Measurements from ENCODE around the gene MEMO1. TPM values are rescaled to one million over a fixed set of nuclear protein-coding genes. Genes with fewer than 3 reads are reported as not detected.

MEMO1 gene
- total and polyA plus RNA-seq, 9 of the 15 experiments (the other 6 are each of a cell fraction or from before 2014, with no cell fraction given), result 22.1 to 87.7 (median 61.2) TPM

DNA sequence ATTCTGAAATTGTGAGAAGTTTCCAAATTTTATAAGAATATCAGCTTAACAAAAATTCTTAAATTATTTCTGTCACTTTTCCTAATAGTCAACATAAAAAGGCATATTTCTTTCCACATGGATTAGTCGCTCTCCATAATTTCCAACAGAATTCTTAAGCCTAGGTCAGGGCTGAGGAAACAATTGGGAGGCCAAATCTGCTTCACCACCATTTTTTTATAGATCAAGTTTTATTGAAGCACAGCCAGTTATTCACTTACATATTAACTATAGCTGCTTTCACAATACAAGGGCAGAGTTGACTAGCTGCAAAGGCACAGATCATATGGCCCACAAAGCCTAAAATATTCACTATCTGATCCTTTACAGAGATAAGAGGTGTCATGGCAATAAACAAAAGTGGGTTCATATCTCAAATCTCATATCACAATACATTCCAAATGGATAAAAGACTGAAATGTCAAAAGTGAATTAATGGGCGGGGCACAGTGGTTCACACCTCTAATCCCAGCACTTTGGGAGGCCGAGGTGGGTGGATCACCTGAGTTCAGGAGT is 18.7 kb downstream of the MEMO1 start:
- no peak overlapping the region for H3K27ac ChIP-seq (ENCODE audit: extremely low read depth, low read depth, low read length)
- no peak overlapping the region for H3K4me3 ChIP-seq
- BruUV-seq (replicated peaks), result no TSS peak
- no peak for DNase-seq (ENCODE audit: extremely low read depth in 1 of 4, low spot score in 3 of 4)
- no peaks in the 10 kb centered on the region; the same call in 1 of the 3 replicates for H3K36me3 ChIP-seq (ENCODE audit: control insufficient read depth, insufficient read depth, low read length)
- CTCF ChIA-PET (ENCODE audit: low intra/inter-chr PET ratio), result no interaction called here
- no peak overlapping the region for H3K9ac ChIP-seq (ENCODE audit: insufficient read depth in 1 of 2, low read depth in 2 of 2, low read length in 2 of 2)
- no peak overlapping the region for H2AFZ ChIP-seq (ENCODE audit: low read depth, low read length)
- no peaks in the 10 kb centered on the region for H4K20me1 ChIP-seq (replicated peaks; ENCODE audit: control insufficient read depth, insufficient read depth, low read length)
- in situ Hi-C loops (cut with MboI), result no loop called here
- FAIRE-seq, result no peak
- TF ChIP-seq ERF (CRISPR knock-in tag; IDR thresholded peaks at IDR 0.05), result no peak
- peak; percentile 15 for TF ChIP-seq MEIS2 (IDR thresholded peaks at IDR 0.05; ENCODE audit: partially characterized antibody)
- TF ChIP-seq RFX1 (IDR thresholded peaks at IDR 0.05), result peak; percentile 17; the same call in 1 of the 2 replicates
- TF ChIP-seq ZFP1 (CRISPR knock-in tag; IDR thresholded peaks at IDR 0.05), result no peak
- TF ChIP-seq GABPB1 (CRISPR knock-in tag; IDR thresholded peaks at IDR 0.05), result no peak
- POLR2A ChIA-PET, result interaction anchor here (1.5 kb wide), 1 partner anchor 21 kb away, joined by 5 read pairs; no protein-coding TSS in a partner anchor
- H3K4me1 ChIP-seq (replicated peaks in 1 of 2; ENCODE audit: control insufficient read depth in 2 of 2, insufficient read depth in 2 of 2, low read length in 2 of 2), result peaks cover 3 to 12% of the 10 kb centered on the region in 2 experiments
- H3K4me2 ChIP-seq (ENCODE audit: insufficient read depth, low read length), result no peak overlapping the region
- intact Hi-C loops (cut with micrococcal nuclease), result no loop called here
- WGBS (ENCODE audit: insufficient coverage, low coverage, missing lambda C conversion rate), result 89% methylated on average over 3 of the region's 3 CpGs
- H3K9me3 ChIP-seq (replicated peaks; ENCODE audit: control insufficient read depth, insufficient read depth, low read depth, low read length), result no peaks in the 10 kb centered on the region
- no peaks in the 10 kb centered on the region for H3K9me1 ChIP-seq (ENCODE audit: control insufficient read depth, insufficient read depth, low read length)
- no peaks in the 10 kb centered on the region for H3K27me3 ChIP-seq (ENCODE audit: control insufficient read depth in 2 of 2, insufficient read depth in 2 of 2, low read length in 2 of 2)
- H3K79me2 ChIP-seq (ENCODE audit: control insufficient read depth, insufficient read depth, low read length), result peaks cover 98% of the 10 kb centered on the region
- no peak for ATAC-seq

DNA sequence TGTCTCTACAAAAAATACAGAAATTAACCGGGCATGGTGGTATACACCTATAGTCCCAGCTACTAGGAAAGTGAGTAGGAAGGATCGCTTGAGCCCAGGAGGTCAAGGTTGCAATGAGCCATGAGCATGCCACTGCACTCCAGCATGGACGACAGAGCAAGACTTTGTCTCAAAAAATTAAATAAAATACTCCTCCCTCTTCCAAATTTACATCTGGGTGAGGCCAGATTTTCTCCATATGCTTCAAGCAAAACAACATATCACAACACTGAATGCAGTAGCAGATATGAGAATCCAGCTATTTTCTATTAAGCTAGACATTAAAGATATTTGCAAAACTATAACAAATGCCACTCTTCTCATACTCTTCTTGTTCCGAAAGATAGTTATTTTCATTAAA is 20.9 kb downstream of the MEMO1 start:
- ATAC-seq (no peak), FAIRE-seq (no peak), DNase-seq (ENCODE audit: extremely low read depth in 1 of 4, low spot score in 3 of 4) (no peak)
- no peak overlapping the region for H3K4me2 ChIP-seq (ENCODE audit: insufficient read depth, low read length)
- no peak overlapping the region for H2AFZ ChIP-seq (ENCODE audit: low read depth, low read length)
- ChIA-PET POLR2A (no interaction called here), CTCF (ENCODE audit: low intra/inter-chr PET ratio) (no interaction called here)
- no peaks in the 10 kb centered on the region; the same call in 1 of the 3 replicates for H3K36me3 ChIP-seq (ENCODE audit: control insufficient read depth, insufficient read depth, low read length)
- H3K9me1 ChIP-seq (ENCODE audit: control insufficient read depth, insufficient read depth, low read length), result no peaks in the 10 kb centered on the region
- WGBS (ENCODE audit: insufficient coverage, low coverage, missing lambda C conversion rate), result 98% methylated on average over 4 of the region's 4 CpGs
- H3K9ac ChIP-seq (ENCODE audit: insufficient read depth in 1 of 2, low read depth in 2 of 2, low read length in 2 of 2), result no peak overlapping the region
- no TSS peak for BruUV-seq (replicated peaks)
- peaks cover 97% of the 10 kb centered on the region for H3K79me2 ChIP-seq (ENCODE audit: control insufficient read depth, insufficient read depth, low read length)
- H3K27ac ChIP-seq (ENCODE audit: extremely low read depth, low read depth, low read length), result no peak overlapping the region
- no peaks in the 10 kb centered on the region for H3K27me3 ChIP-seq (ENCODE audit: control insufficient read depth in 2 of 2, insufficient read depth in 2 of 2, low read length in 2 of 2)
- H3K4me1 ChIP-seq (replicated peaks in 1 of 2; ENCODE audit: control insufficient read depth in 2 of 2, insufficient read depth in 2 of 2, low read length in 2 of 2), result peaks cover 3 to 15% of the 10 kb centered on the region in 2 experiments
- intact Hi-C loops (cut with micrococcal nuclease), result no loop called here
- H4K20me1 ChIP-seq (replicated peaks; ENCODE audit: control insufficient read depth, insufficient read depth, low read length), result no peaks in the 10 kb centered on the region
- TF ChIP-seq CREB1 (IDR thresholded peaks at IDR 0.05) (no peak), CREB1 (CRISPR knock-in tag; IDR thresholded peaks at IDR 0.05) (no peak), L3MBTL2 (IDR thresholded peaks at IDR 0.05) (no peak), ZNF778 (CRISPR knock-in tag; IDR thresholded peaks at IDR 0.05) (no peak)
- H3K9me3 ChIP-seq (replicated peaks; ENCODE audit: control insufficient read depth, insufficient read depth, low read depth, low read length), result no peaks in the 10 kb centered on the region
- no peak overlapping the region for H3K4me3 ChIP-seq
- in situ Hi-C loops (cut with MboI), result no loop called here
